Smooth muscle cell of the umbilical artery (primary cell): ENCODE data around the gene WDR55. TPM values are rescaled to one million over a fixed set of nuclear protein-coding genes. Genes with fewer than 3 reads are reported as not detected.

ENCODE experiments used
- total RNA-seq: library from RNA; depleted of rRNA; stranded (reverse); fragments of >200 nt; gene quantifications from 2 replicates; pipeline ENCODE4 v1.2.3, GENCODE V29; 2014

Gene WDR55, protein sequence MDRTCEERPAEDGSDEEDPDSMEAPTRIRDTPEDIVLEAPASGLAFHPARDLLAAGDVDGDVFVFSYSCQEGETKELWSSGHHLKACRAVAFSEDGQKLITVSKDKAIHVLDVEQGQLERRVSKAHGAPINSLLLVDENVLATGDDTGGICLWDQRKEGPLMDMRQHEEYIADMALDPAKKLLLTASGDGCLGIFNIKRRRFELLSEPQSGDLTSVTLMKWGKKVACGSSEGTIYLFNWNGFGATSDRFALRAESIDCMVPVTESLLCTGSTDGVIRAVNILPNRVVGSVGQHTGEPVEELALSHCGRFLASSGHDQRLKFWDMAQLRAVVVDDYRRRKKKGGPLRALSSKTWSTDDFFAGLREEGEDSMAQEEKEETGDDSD
- total RNA-seq = 19.3 and 26.9 TPM in 2 replicates

DNA sequence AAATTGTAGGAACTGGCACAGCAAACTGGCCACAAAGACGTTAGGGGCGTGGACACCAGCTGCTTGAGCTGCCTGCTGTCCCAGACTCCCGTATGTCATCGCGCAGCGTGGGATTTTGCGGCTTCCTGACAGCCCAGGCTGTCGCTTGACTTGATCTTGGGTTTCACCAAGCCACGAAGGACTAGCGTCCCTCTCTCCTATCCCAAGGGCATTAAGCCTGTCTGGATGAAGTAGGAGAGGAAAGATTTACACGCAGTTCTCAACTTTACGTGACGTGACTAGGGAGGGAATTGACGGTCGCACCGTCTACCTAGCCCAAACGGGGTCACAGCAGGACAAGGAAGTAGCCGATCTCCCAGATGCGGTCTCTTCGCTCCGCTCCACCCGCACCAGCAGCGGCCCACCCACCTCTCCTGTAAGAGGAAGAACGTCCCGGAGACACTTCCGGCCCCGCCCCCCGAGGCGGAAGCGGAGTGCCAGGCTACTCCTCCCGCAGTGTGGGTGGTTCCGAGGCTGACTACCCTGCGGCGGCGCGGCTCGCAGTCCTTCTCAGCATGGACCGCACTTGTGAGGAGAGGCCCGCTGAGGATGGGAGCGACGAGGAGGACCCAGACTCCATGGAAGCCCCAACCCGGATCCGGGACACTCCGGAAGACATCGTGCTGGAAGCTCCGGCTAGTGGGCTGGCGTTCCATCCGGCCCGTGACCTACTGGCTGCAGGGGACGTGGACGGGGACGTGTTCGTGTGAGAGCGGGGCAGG is at the start of gene WDR55:
Gene WDR55 (plus strand): TSS at position 546 of the 761 bp plus-strand sequence. CDS start 9 bp downstream, at position 555.

DNA sequence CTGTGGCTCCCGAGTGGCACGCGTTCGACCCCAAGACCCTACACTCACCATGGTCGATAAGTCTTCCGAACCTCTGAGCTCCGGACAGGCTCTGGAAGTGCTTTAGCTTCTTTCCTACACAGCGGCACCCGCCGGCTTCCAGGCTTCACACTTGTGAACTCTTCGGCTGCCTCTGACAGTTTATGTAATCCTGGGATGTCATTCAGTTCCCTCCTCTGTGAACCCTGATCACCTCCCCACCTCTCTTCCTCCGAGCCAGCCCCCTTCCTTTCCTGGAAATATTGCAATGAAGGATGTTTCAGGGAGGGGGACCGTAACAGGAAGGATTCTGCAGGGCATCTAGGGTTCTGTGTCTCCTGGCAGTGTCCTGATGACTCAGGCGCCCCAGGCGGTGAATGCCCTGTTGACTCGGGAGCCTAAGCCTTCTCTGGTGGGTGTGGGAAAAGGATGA is 31.7 kb upstream of the WDR55 start, which contains the start of gene CD14:
Gene CD14 (minus strand): TSS at position 155 of the 451 bp plus-strand sequence. CDS start 104 bp downstream, at position 51.

DNA sequence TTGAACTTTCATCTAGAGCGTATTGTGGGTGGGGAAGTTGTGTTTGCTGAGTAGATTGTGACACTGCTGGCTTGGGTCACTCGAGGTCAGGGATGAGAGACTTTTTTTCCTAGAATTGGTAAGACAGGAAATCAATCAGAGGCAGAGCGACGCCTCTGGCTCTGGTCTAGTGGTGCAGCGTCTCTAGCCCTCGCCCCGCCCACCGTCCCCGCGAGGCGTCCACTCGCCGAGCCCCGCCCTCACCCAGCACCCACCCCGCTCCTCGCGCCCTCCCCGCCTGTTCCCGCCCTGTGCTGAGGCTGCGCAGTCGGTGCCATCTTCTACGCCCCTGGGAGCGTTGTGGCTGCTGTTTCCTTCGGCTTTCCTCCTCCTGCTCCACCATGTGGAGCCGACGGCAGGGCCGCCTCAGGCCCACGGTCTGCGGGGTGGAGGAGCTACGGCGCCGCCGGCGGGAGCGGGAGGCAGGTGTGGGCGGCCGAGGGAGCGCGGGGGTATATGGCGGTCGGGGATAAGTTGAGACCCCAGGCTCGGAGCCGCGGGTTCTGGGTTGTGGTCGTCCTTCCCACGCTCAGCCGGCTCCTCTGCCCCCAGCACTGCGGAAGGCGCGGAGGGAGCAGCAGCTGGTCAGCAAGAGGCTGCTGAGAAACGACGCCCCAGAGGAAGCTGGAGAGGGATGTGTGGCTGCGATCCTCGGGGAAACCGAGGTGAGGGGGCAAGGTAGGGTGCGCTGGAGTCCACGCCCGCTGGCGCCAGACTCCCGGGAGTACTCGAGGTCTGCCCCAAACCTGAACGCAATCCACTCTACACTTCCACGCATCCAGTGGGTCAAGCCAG is 25.3 kb upstream of the WDR55 start, which contains the start of gene TMCO6:
Gene TMCO6 (plus strand): TSS at position 304 of the 834 bp plus-strand sequence. CDS start 77 bp downstream, at position 381.

DNA sequence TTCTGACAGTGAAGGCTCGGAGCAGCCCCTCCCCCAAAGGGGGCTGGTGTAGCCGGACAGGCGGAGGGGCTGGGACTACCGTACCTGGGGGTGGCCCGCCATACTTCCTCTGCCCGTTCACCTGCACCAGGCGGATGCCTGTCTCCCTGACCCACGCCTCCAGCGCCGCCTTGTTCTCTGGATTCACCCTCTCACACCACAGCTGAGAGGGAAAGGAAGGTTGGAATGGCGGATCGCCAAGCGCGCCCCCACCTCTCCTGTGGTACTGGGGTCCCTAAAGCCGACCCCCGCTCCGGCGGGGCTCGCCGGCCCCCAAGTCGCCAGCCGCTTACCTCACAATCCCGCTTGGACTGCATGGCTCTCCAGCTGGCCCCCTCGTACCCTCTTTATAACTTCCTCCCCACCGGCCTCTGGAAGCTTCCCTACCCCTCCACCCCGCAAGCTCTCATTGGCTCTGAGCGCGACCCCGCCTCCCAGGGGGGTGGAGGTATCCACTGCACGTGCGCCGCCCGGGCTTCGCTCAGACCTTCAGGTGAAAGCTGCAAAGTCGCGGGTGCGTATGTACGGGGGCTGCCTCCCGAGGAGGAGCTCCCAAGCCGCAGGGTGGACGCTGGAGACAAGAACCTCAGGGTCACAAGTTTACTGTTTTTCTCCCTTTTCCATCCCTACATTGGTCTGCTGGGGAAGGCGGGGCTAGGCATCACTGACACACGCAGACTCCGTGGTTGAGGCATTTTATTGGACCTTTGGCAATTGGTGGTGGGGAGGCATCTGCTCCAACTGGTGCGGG is 8.7 kb downstream of the WDR55 start, which contains the start of gene DND1:
Gene DND1 (minus strand): TSS at position 390 of the 790 bp plus-strand sequence. CDS start 34 bp downstream, at position 356.

DNA sequence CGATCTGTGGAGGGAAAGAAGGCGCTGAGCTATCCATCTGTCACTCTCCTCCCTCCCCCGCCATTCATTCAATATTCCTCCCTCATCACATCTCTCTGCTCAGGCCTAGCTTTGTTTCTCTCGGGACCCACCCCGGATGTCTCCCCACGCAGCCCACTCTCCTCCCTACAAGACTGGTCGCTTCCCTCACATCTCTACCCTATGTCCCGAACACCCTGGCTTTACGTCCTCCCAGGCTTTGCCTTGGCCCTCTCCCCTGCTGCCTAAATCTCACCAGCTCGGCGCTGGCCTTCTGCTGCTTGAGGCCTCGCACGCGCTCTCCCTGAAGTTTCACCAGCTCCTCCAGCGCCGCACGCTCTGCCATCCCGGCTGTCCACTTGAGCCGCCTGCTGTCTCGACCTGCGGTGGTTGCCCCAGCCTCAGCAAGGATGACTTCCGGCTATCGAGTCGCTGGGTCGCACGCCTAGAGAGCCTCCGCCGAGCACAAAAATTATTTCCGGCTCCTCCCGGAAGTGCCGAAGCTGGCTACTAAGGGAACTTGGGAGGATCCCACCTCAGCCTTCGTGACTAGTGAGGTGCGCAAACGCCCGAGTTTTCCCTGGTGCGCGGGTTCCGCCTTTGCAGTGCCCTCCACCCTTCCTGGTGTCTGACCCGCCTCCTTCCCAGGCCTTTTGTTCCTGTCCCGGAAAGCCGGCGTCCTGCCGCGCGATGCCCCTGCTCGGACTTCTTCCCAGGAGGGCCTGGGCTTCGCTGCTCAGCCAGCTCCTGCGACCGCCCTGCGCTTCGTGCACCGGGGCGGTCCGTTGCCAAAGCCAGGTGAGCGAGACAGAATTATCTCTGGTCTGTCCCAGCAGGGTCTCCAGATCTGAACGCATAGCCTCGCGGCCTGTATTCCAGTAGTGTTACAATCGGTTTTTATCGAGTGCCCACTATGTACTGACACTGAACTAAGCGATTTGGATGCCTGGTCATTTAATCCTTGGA is 26.5 kb downstream of the WDR55 start, which contains the start of the genes HARS1 and HARS2:
Gene HARS1 (minus strand): TSS at position 430 of the 984 bp plus-strand sequence. CDS start 66 bp downstream, at position 364.
Gene HARS2 (plus strand): TSS at position 515 of the 984 bp plus-strand sequence. CDS start 194 bp downstream, at position 709.

DNA sequence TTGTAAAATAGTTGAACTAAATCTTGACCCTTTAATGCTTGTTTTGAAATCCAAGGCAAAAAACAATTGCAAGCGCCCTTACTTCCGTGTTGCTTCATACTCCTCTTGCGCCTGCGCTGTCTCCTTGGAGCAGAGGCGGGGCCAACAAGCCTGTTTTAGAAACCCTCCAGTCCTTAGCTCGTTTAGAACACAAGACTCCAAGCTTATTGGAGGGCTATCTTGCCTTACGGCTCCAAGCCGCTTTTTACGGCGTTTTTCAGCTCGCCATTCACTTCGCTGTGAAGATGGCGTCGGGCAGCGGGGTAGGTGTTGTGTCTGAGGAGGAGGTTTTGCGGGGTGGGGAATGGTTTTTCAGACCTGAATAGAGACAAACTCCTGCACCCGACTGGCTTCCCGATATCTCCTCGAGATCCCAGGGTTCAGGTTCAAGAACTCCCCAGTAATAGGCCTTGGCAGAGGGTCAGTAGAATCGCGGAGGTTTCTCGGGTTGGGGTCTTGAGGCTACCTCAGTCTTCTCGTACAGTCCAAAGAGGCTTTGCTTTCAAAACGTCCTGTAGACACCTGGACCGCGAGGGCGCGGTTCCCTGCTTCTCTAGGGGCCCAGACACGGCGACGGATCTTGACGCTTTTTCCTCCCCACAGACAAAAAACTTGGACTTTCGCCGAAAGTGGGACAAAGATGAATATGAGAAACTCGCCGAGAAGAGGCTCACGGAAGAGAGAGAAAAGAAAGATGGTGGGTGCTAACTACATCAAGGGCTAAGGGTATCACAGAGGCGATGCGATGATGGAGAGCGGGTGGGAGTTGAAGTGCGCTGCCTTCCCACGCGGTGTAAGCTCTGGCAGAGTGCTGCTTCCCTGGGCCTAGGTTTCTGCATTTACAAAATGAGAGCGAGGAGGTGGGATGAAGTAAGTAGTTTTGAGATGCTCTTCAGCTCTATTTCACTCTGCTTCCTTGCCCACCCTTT is 35.8 kb downstream of the WDR55 start, which contains the start of gene ZMAT2:
Gene ZMAT2 (plus strand): TSS at position 271 of the 968 bp plus-strand sequence. CDS start 14 bp downstream, at position 285.

Other genes starting within 250 kb of the WDR55 start
- 0.28 TPM in 1 of 2 replicates, not detected in the other for gene EIF4EBP3, start 117.2 kb upstream of the WDR55 start, total RNA-seq
- gene SRA1, start 107.4 kb upstream of the WDR55 start, total RNA-seq = 37.7 and 40.6 TPM in 2 replicates
- 19.2 and 24.1 TPM in 2 replicates for gene APBB3, start 100.3 kb upstream of the WDR55 start, total RNA-seq
- gene SLC35A4, start 100.1 kb upstream of the WDR55 start, total RNA-seq = 13.1 and 35.8 TPM in 2 replicates
- gene CD14, start 31.7 kb upstream of the WDR55 start, total RNA-seq = 0.55 and 0.59 TPM in 2 replicates
- gene TMCO6, start 25.5 kb upstream of the WDR55 start, total RNA-seq = 3.6 and 5.8 TPM in 2 replicates
- 12.5 and 38.0 TPM in 2 replicates for gene NDUFA2, start 17.3 kb upstream of the WDR55 start, total RNA-seq
- 81.7 and 91.5 TPM in 2 replicates for gene IK, start 17.1 kb upstream of the WDR55 start, total RNA-seq
- gene DND1, start 8.7 kb downstream of the WDR55 start, total RNA-seq = 0.18 and 0.30 TPM in 2 replicates
- 60.3 and 81.0 TPM in 2 replicates for gene HARS1, start 26.5 kb downstream of the WDR55 start, total RNA-seq
- 28.2 and 34.6 TPM in 2 replicates for gene HARS2, start 26.6 kb downstream of the WDR55 start, total RNA-seq
- gene ZMAT2, start 35.5 kb downstream of the WDR55 start, total RNA-seq = 50.9 and 65.3 TPM in 2 replicates
- under 0.01 and 0.09 TPM in 2 replicates for gene PCDHA1, start 121.2 kb downstream of the WDR55 start, total RNA-seq
- 0.05 TPM in 1 of 2 replicates, not detected in the other for gene PCDHA2, start 129.9 kb downstream of the WDR55 start, total RNA-seq
- 0.23 and 0.59 TPM in 2 replicates for gene PCDHA3, start 136.2 kb downstream of the WDR55 start, total RNA-seq
- gene PCDHA4, start 142.2 kb downstream of the WDR55 start, total RNA-seq = 0.32 and 0.89 TPM in 2 replicates
- under 0.01 and 0.05 TPM in 2 replicates for gene PCDHA5, start 156.7 kb downstream of the WDR55 start, total RNA-seq
- gene PCDHA6, start 163.1 kb downstream of the WDR55 start, total RNA-seq = 0.60 and 0.89 TPM in 2 replicates
- 0.74 and 2.4 TPM in 2 replicates for gene PCDHA7, start 169.4 kb downstream of the WDR55 start, total RNA-seq
- under 0.01 and 0.23 TPM in 2 replicates for gene PCDHA8, start 176.3 kb downstream of the WDR55 start, total RNA-seq
- gene PCDHA9, start 183.5 kb downstream of the WDR55 start, total RNA-seq = under 0.01 and 0.09 TPM in 2 replicates
- gene PCDHA10, start 191.0 kb downstream of the WDR55 start, total RNA-seq = 0.23 and 0.59 TPM in 2 replicates
- gene PCDHA11, start 204.1 kb downstream of the WDR55 start, total RNA-seq = 0.18 and 0.30 TPM in 2 replicates
- 0.18 and 0.59 TPM in 2 replicates for gene PCDHA12, start 210.4 kb downstream of the WDR55 start, total RNA-seq
- 0.09 TPM in 1 of 2 replicates, not detected in the other for gene PCDHA13, start 217.2 kb downstream of the WDR55 start, total RNA-seq